Measurements from ENCODE around the gene EPB41L4A.

The EPB41L4A gene

DNA sequence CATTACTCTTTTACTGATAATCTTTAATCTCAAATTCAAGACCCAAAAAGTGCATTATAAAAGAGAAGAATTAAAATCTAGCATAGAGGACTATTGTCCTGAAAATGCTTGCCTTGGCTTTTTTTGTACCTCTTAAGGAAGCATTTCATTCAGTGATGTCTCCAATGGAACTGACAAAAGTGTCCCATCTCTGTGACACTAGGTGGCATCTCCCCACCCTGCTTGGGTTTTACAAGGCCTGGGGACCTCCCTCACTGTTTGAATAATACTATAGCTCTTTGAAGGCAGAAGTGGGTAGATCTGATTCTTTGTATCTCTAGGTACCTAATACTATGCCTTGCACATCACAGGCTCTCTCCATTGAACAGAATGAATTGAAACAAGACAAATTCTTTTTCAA is 180.6 kb downstream of the EPB41L4A start:
- ChIA-PET POLR2A (no interaction called here), CTCF (interaction anchor here (0.7 to 4.9 kb wide), 4 partner anchors 16 to 294 kb away, joined by 3 to 34 read pairs (median 5); partner anchors contain the start of gene EPB41L4A)
- no peak for DNase-seq (ENCODE audit: extremely low spot score)
- TF ChIP-seq, protein P1, sequence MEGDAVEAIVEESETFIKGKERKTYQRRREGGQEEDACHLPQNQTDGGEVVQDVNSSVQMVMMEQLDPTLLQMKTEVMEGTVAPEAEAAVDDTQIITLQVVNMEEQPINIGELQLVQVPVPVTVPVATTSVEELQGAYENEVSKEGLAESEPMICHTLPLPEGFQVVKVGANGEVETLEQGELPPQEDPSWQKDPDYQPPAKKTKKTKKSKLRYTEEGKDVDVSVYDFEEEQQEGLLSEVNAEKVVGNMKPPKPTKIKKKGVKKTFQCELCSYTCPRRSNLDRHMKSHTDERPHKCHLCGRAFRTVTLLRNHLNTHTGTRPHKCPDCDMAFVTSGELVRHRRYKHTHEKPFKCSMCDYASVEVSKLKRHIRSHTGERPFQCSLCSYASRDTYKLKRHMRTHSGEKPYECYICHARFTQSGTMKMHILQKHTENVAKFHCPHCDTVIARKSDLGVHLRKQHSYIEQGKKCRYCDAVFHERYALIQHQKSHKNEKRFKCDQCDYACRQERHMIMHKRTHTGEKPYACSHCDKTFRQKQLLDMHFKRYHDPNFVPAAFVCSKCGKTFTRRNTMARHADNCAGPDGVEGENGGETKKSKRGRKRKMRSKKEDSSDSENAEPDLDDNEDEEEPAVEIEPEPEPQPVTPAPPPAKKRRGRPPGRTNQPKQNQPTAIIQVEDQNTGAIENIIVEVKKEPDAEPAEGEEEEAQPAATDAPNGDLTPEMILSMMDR (IDR thresholded peaks at IDR 0.05; ENCODE audit: control extremely low read depth, extremely low read depth, low read depth, missing control alignments), result peak; percentile 39

DNA sequence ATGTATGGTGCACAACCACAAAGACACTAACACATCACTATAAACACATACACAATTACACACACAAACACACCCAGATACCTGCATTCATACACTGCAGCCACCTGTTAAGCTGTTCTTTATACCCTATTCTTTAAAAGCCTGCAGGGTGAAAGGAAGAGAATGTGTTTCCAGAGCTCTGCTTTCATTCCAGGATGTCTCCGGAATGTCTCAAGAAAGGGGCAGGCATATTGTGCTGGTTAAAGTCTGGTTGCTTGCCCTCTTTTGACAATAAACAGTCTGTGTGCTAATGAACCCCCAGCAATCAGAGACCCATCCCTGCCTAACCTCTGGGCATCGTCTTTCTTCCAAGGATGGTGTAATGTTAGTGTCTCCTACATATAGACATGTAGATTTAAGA is 181.6 kb downstream of the EPB41L4A start:
- DNase-seq (ENCODE audit: extremely low spot score), result no peak
- POLR2A ChIA-PET, result no interaction called here
- CTCF ChIA-PET, result interaction anchor here (1.2 to 4.9 kb wide), 4 partner anchors 10 to 519 kb away, joined by 3 to 34 read pairs (median 6); partner anchors contain the start of gene EPB41L4A
- TF ChIP-seq, protein P1 (IDR thresholded peaks at IDR 0.05; ENCODE audit: control extremely low read depth, extremely low read depth, low read depth, missing control alignments), result no peak

DNA sequence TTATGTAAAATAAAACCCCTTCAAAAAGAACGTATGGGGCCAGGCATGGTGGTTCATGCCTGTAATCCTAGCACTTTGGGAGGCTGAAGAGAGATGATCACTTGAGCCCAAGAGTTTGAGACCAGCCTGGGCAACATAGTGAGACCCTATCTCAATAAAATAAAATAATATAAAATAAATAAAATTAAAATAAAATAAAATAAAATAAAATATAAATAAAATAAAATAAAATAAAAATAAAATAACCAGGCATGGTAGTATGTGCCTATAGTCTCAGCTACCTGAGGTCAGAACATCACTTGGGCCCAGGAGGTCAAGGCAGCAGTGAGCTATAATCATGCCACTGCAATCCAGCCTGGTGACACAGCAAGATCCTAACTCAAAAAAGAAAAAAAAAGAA is 185.1 kb downstream of the EPB41L4A start:
- DNase-seq (ENCODE audit: extremely low spot score), result no peak
- TF ChIP-seq, protein P1 (IDR thresholded peaks at IDR 0.05; ENCODE audit: control extremely low read depth, extremely low read depth, low read depth, missing control alignments), result no peak
- ChIA-PET CTCF (interaction anchor here (1.0 to 2.2 kb wide), 2 partner anchors 13 to 186 kb away, joined by 3 to 6 read pairs; no protein-coding TSS in a partner anchor), POLR2A (no interaction called here)

DNA sequence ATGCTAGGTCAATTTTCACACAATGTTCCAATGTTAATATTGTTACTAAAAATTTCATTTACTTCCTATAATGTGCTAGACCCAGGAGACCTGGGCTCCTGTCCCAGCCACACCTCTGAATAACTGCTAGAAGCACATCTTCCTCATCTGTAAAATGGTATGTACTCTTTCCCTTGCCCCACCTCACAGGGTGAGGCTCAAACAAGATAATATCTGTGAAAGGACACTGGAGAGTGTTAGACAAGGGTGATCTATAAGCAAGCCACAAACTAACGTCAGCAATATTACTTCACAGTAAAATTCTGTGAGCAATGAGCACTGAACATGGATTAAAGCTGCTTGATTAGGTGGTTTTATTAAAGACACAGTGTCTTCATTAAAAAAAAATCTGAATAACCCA is 186.4 kb downstream of the EPB41L4A start:
- CTCF ChIA-PET, result interaction anchor here (1.0 to 2.2 kb wide), 2 partner anchors 11 to 188 kb away, joined by 3 to 6 read pairs; no protein-coding TSS in a partner anchor

DNA sequence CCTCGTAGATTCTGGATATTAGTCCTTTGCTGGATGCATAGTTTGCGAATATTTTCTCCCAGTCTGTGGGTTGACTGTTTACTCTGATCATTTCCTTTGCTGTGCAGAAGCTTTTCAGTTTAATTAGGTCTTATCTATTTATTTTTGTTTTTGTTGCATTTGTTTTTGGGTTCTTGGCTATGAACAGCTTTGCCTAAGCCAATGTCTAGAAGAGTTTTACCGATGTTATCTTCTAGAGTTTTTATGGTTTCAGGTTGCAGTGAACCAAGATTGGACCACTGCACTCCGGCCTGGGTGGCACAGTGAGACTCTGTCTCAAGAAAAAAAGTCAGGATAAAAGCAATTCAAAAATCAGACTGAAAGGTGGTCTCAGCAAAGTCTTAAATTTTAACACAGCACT is 188.5 kb downstream of the EPB41L4A start:
- TF ChIP-seq, protein P1 (IDR thresholded peaks at IDR 0.05; ENCODE audit: control extremely low read depth, extremely low read depth, low read depth, missing control alignments), result no peak
- DNase-seq (ENCODE audit: extremely low spot score), result no peak
- POLR2A ChIA-PET, result no interaction called here
- CTCF ChIA-PET, result interaction anchor here (0.7 to 1.1 kb wide), 2 partner anchors 12 to 190 kb away, joined by 3 to 4 read pairs; no protein-coding TSS in a partner anchor

More for the DNA sequence above, 186.4 kb downstream of the EPB41L4A start:
- no peak for DNase-seq (ENCODE audit: extremely low spot score)
- POLR2A ChIA-PET, result no interaction called here
- TF ChIP-seq, protein P1 (IDR thresholded peaks at IDR 0.05; ENCODE audit: control extremely low read depth, extremely low read depth, low read depth, missing control alignments), result no peak

DNA sequence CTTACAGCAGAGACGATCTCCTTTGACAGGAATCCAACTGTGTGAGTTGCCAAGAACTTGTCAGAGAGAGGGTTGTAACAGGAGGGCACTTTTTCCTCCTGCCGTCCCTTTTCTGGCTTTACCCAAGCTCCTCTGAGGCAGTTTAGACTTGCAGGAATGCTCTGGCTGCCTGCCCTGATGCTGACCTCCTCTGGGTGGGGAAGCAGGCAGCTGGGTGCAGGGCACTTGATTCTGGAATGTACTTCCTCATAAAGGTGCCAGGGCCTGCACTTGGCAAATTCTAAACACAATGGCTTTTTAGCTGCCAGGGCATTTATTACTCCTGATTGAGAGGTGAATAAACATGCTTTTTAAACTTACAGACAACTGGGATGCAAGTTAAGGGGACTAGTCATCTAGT is 190.4 kb downstream of the EPB41L4A start:
- ChIA-PET CTCF (interaction anchor here (1.1 to 1.3 kb wide), 2 partner anchors 14 to 192 kb away, joined by 3 read pairs; no protein-coding TSS in a partner anchor), POLR2A (no interaction called here)
- DNase-seq (ENCODE audit: extremely low spot score), result no peak
- TF ChIP-seq, protein P1 (IDR thresholded peaks at IDR 0.05; ENCODE audit: control extremely low read depth, extremely low read depth, low read depth, missing control alignments), result no peak

All from GM10248 (cell line).